Ectodermal cell (in vitro differentiated cells): Measurements from ENCODE around the gene ACSF2.
"Not testable (repeated sequence)": the region's sequence is repeated elsewhere in the genome, so short reads cannot be mapped to it uniquely, and the experiment has no call there.

Experiments
- H3K27ac ChIP-seq: 2 replicates; pipeline ENCODE4 v1.7.0; 2013; ENCODE audit warnings: mild to moderate bottlenecking, low read depth, low read length; ENCODE audit not compliant: insufficient read depth, poor library complexity, severe bottlenecking
- H3K27me3 ChIP-seq: 2 replicates; pipeline ENCODE4 v1.7.0; 2013; ENCODE audit warnings: mild to moderate bottlenecking, low read length; ENCODE audit not compliant: insufficient read depth, control insufficient read depth, poor library complexity, severe bottlenecking
- H3K36me3 ChIP-seq: one replicate; pipeline ENCODE4 v1.7.0; 2013; ENCODE audit warnings: low read length; ENCODE audit not compliant: control insufficient read depth, insufficient read depth
- H3K4me1 ChIP-seq: one replicate; pipeline ENCODE4 v1.7.0; 2013; ENCODE audit warnings: low read length; ENCODE audit not compliant: control insufficient read depth, insufficient read depth
- H3K4me3 ChIP-seq: 2 replicates; pipeline ENCODE4 v1.7.0; 2013; ENCODE audit warnings: low read depth, low read length, control low read depth; ENCODE audit not compliant: insufficient read depth
- H3K9me3 ChIP-seq: 2 replicates; pipeline ENCODE4 v1.7.0; 2013; ENCODE audit warnings: mild to moderate bottlenecking, low read length, moderate library complexity; ENCODE audit not compliant: control insufficient read depth
- WGBS, 2 experiments: methylation state at CpG; one replicate each; pipeline ENCODE4 v1.1.7; 2013; ENCODE audit warnings: missing lambda C conversion rate in 2 of 2; 5-methylcytosine and 5-hydroxymethylcytosine counted together

Gene ACSF2

GRCh38 chr17:50424996-50425681 lies 879 bp upstream of the ACSF2 start:
- Histone ChIP-seq H3K4me3 (peak overlapping the region; percentile 68), H3K4me1 (peaks cover 11% of the 10 kb centered on the region), H3K36me3 (no peaks in the 10 kb centered on the region), H3K27ac (no peak overlapping the region), H3K9me3 (no peaks in the 10 kb centered on the region), H3K27me3 (peaks cover 4% of the 10 kb centered on the region)
- WGBS, 2 experiments = 91 to 92% methylated on average over 8 of the region's 8 CpGs

GRCh38 chr17:50426472-50426782 lies 409 bp downstream of the ACSF2 start:
- Histone ChIP-seq H3K4me1 (peaks cover 11% of the 10 kb centered on the region), H3K9me3 (no peaks in the 10 kb centered on the region), H3K36me3 (no peaks in the 10 kb centered on the region), H3K27ac (peak overlapping the region; percentile 28), H3K27me3 (peaks cover 4% of the 10 kb centered on the region), H3K4me3 (peak overlapping the region; percentile 68)
- WGBS, 2 experiments = 3 to 4% methylated on average over 7 of the region's 7 CpGs

GRCh38 chr17:50426814-50427787 lies 1.1 kb downstream of the ACSF2 start:
- peaks cover 11% of the 10 kb centered on the region for H3K4me1 ChIP-seq
- peak overlapping the region; percentile 28 for H3K27ac ChIP-seq
- peaks cover 4% of the 10 kb centered on the region for H3K27me3 ChIP-seq
- 40 to 49% methylated on average over 4 of the region's 4 CpGs for WGBS, 2 experiments
- no peaks in the 10 kb centered on the region for H3K9me3 ChIP-seq
- no peaks in the 10 kb centered on the region for H3K36me3 ChIP-seq
- peak overlapping the region; percentile 68 for H3K4me3 ChIP-seq

- not testable (repeated sequence) for H3K27ac ChIP-seq, H3K27me3 ChIP-seq, H3K4me3 ChIP-seq, H3K36me3 ChIP-seq, H3K9me3 ChIP-seq
- WGBS, 2 experiments = 81 to 87% methylated on average over 6 of the region's 6 CpGs
- H3K4me1 ChIP-seq = peaks cover 11% of the 10 kb centered on the region
Measured at GRCh38 chr17:50428126-50428525, 2.1 kb downstream of the ACSF2 start.

GRCh38 chr17:50428831-50429424 lies 2.9 kb downstream of the ACSF2 start:
- peaks cover 11% of the 10 kb centered on the region for H3K4me1 ChIP-seq
- no peaks in the 10 kb centered on the region for H3K36me3 ChIP-seq
- H3K27me3 ChIP-seq = peaks cover 4% of the 10 kb centered on the region
- H3K27ac ChIP-seq = no peak overlapping the region
- no peak overlapping the region for H3K4me3 ChIP-seq
- WGBS, 2 experiments = 93 to 94% methylated on average over 7 of the region's 7 CpGs
- no peaks in the 10 kb centered on the region for H3K9me3 ChIP-seq

- Histone ChIP-seq H3K4me3 (no peak overlapping the region), H3K9me3 (no peaks in the 10 kb centered on the region), H3K36me3 (no peaks in the 10 kb centered on the region), H3K4me1 (peaks cover 11% of the 10 kb centered on the region), H3K27me3 (peaks cover 4% of the 10 kb centered on the region), H3K27ac (no peak overlapping the region)
- WGBS, 2 experiments = 88 to 92% methylated on average over 4 of the region's 4 CpGs
Measured at GRCh38 chr17:50429793-50430192, 3.8 kb downstream of the ACSF2 start.

GRCh38 chr17:50430821-50431618 lies 5.0 kb downstream of the ACSF2 start:
- Histone ChIP-seq H3K9me3 (no peaks in the 10 kb centered on the region), H3K4me3 (no peak overlapping the region), H3K36me3 (no peaks in the 10 kb centered on the region), H3K4me1 (peaks cover 11% of the 10 kb centered on the region), H3K27ac (no peak overlapping the region), H3K27me3 (no peaks in the 10 kb centered on the region)
- 79 to 80% methylated on average over 3 to 4 of the region's 4 CpGs for WGBS, 2 experiments

GRCh38 chr17:50432125-50432762 lies 6.2 kb downstream of the ACSF2 start:
- H3K27ac ChIP-seq = no peak overlapping the region
- H3K36me3 ChIP-seq = no peaks in the 10 kb centered on the region
- H3K9me3 ChIP-seq = no peaks in the 10 kb centered on the region
- no peaks in the 10 kb centered on the region for H3K27me3 ChIP-seq
- WGBS, 2 experiments = 78 to 84% methylated on average over 4 of the region's 4 CpGs
- peaks cover 3% of the 10 kb centered on the region for H3K4me1 ChIP-seq
- no peak overlapping the region for H3K4me3 ChIP-seq

- H3K4me3 ChIP-seq = no peak overlapping the region
- no peaks in the 10 kb centered on the region for H3K9me3 ChIP-seq
- no peaks in the 10 kb centered on the region for H3K36me3 ChIP-seq
- H3K27me3 ChIP-seq = no peaks in the 10 kb centered on the region
- H3K4me1 ChIP-seq = no peaks in the 10 kb centered on the region
- 88 to 94% methylated on average over 4 of the region's 4 CpGs for WGBS, 2 experiments
- H3K27ac ChIP-seq = no peak overlapping the region
Measured at GRCh38 chr17:50437409-50437808, 11.4 kb downstream of the ACSF2 start.
